Spleen (tissue), 11 donors: ENCODE results near the gene AGPAT4. TPM values are rescaled to one million over a fixed set of nuclear protein-coding genes. Genes with fewer than 3 reads are reported as not detected.

Experiments used
- DNase-seq: peaks from one replicate; pipeline ENCODE4 v3.0.0-alpha.2; 2020
- H3K27ac ChIP-seq, 8 donors: fragments of 200-600 bp; sonication (generic) in 7 of 8; 1 replicate in 4 of 8; 2 replicates in 4 of 8; pipeline versions ENCODE4 v1.5.0 to v1.8.0; 2016 to 2021; ENCODE audit warnings: inconsistent platforms in 4 of 8, mild to moderate bottlenecking in 4 of 8, moderate library complexity in 1 of 8
- H3K27me3 ChIP-seq, 7 donors: fragments of 200-600 bp; sonication (generic) in 6 of 7; replicated peaks in 1 of 7; 1 replicate in 4 of 7; 2 replicates in 3 of 7; pipeline versions ENCODE4 v1.5.0 to v1.8.0; 2016 to 2021; ENCODE audit warnings: inconsistent platforms in 3 of 7, mild to moderate bottlenecking in 1 of 7
- H3K36me3 ChIP-seq, 6 donors: fragments of 200-600 bp; sonication (generic) in 5 of 6; 1 replicate in 4 of 6; 2 replicates in 2 of 6; pipeline versions ENCODE4 v1.5.0 to v1.8.0; 2016 to 2021; ENCODE audit warnings: inconsistent platforms in 2 of 6
- H3K4me1 ChIP-seq, 6 donors: fragments of 200-600 bp; sonication (generic) in 5 of 6; 1 replicate in 3 of 6; 2 replicates in 3 of 6; pipeline versions ENCODE4 v1.5.0 to v1.8.0; 2016 to 2021; ENCODE audit warnings: inconsistent platforms in 3 of 6
- H3K4me3 ChIP-seq, 8 donors: fragments of 200-600 bp; sonication (generic) in 7 of 8; 1 replicate in 4 of 8; 2 replicates in 4 of 8; pipeline versions ENCODE4 v1.5.0 to v1.8.0; 2016 to 2021; ENCODE audit warnings: inconsistent platforms in 4 of 8, mild to moderate bottlenecking in 4 of 8, moderate library complexity in 2 of 8
- H3K9me3 ChIP-seq, 8 donors: fragments of 200-600 bp; sonication (generic) in 7 of 8; 1 replicate in 4 of 8; 2 replicates in 4 of 8; pipeline versions ENCODE4 v1.5.0 to v1.8.0; 2016 to 2021; ENCODE audit warnings: inconsistent platforms in 4 of 8
- POLR2A ChIP-seq, 3 donors: fragments of 450-650 bp; IDR thresholded peaks; one replicate each; pipeline ENCODE4 v1.5.1; 2017; ENCODE audit warnings: antibody characterized with exemption in 3 of 3, mild to moderate bottlenecking in 1 of 3
- POLR2AphosphoS5 ChIP-seq, 3 donors: sonication (generic); formaldehyde crosslinking; IDR thresholded peaks; one replicate each; pipeline ENCODE4 v1.5.1; 2017; ENCODE audit warnings: antibody characterized with exemption in 3 of 3
- WGBS, 5 donors: extraction: QIAGEN DNeasy Blood & Tissue Kit in 3 of 5; methylation state at CpG; one replicate each; pipeline versions ENCODE4 v1.1.5 to v1.1.7; 2013 to 2018; 5-methylcytosine and 5-hydroxymethylcytosine counted together
- intact Hi-C: fragments of 100-400 bp; cut with DNase I; formaldehyde crosslinking; loops from one replicate; pipeline ENCODE4 v1.15.0; 2023; ENCODE audit warnings: low total_unique reads
- polyA plus RNA-seq, 3 donors: library from polyadenylated mRNA; stranded (reverse); fragments of 200-250 nt; gene quantifications; one replicate each; pipeline ENCODE4 v1.2.1, GENCODE V29; 2013
- total RNA-seq, 7 donors: library from RNA; depleted of rRNA in 3 of 7; stranded (reverse); fragments of >200 nt in 3 of 7; fragmentation: NEBNext Ultra II Directional in 4 of 7; extraction: Animal tissue kit (Norgen Biotek cat#: 25700) in 4 of 7; gene quantifications; one replicate each; pipeline versions ENCODE4 v1.1.0 to v1.2.1, GENCODE V29; 2016 to 2021
- TF ChIP-seq, protein P1 (sequence below), 11 experiments: fragments of 200-600 bp in 7 of 11; fragments of 450-650 bp in 4 of 11; sonication (generic) in 4 of 11; IDR thresholded peaks in 8 of 11; conservative IDR thresholded peaks in 3 of 11; 1 replicate in 7 of 11; 2 replicates in 4 of 11; pipeline versions ENCODE4 v1.4.0 to v1.8.0; 2016 to 2021; ENCODE audit warnings: antibody characterized with exemption in 11 of 11, inconsistent platforms in 4 of 11, mild to moderate bottlenecking in 1 of 11
- donor health status: healthy with polysubstance abuse.
- donor health status: DM: no; HTN: no; CAD: no; lungs with moderate emphysema.
- donor health status: DM: no; HTN: no; CAD: no.
- donor health status: Bipolar disorder and iron deficiency.
- donor health status: healthy.
- donor health status: DM: no; HTN: no; CAD: no.
- donor health status: DM: yes; HTN: yes; CAD: no.

AGPAT4 gene
- total and polyA plus RNA-seq, 10 donors, result 0.80 to 16.8 (median 8.4) TPM

DNA sequence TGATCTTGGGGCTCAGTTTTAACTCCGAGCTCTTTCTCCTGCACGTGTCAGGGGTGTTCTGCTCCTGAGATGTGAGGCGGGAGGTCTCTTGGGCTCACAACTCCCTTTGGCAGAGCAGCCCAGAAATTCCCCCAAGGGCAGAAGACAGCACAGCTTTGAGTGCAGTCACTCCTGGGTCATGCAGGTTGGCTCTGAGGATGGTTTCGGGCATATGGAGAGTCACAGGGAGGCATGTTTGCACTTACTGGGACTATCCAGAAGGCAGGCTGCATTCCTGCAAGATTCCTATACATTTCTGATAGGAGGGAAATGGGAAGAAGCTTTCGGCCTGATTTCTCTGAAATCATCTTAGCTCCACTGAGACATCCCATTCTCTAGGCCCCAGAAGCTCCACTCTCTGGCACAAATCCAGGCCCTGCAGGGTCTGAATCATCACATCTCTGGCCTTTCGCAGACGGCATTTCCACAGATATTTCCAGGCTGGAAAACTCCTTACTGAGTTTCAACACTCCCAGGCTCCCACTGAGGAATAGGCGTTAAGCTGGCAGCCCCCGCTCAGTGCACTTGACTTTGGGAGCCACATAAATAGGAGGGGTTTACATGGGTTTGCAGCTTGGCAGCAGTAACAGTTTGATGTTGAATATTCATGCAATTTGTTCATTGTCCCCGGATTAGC lies 39.7 kb downstream of the AGPAT4 start:
- intact Hi-C loops, result no loop called here
- no peak overlapping the region for H3K27ac ChIP-seq
- no peak for DNase-seq
- no peak overlapping the region for H3K4me3 ChIP-seq
- WGBS, 5 donors, result 74 to 91% (median 84%) methylated on average over 10 of the region's 10 CpGs
- no peaks in the 10 kb centered on the region for H3K9me3 ChIP-seq
- H3K27me3 ChIP-seq, result no peaks in the 10 kb centered on the region
- peaks cover under 1 to 20% (median 11%) of the 10 kb centered on the region in 6 donors for H3K4me1 ChIP-seq
- TF ChIP-seq, protein P1, sequence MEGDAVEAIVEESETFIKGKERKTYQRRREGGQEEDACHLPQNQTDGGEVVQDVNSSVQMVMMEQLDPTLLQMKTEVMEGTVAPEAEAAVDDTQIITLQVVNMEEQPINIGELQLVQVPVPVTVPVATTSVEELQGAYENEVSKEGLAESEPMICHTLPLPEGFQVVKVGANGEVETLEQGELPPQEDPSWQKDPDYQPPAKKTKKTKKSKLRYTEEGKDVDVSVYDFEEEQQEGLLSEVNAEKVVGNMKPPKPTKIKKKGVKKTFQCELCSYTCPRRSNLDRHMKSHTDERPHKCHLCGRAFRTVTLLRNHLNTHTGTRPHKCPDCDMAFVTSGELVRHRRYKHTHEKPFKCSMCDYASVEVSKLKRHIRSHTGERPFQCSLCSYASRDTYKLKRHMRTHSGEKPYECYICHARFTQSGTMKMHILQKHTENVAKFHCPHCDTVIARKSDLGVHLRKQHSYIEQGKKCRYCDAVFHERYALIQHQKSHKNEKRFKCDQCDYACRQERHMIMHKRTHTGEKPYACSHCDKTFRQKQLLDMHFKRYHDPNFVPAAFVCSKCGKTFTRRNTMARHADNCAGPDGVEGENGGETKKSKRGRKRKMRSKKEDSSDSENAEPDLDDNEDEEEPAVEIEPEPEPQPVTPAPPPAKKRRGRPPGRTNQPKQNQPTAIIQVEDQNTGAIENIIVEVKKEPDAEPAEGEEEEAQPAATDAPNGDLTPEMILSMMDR (IDR thresholded peaks at IDR 0.05 in 8 of 11, conservative IDR thresholded peaks at IDR 0.05 in 3 of 11), result no peak
- TF ChIP-seq POLR2AphosphoS5 (IDR thresholded peaks at IDR 0.05) (peak in 1 of 3 donors; percentile 18), POLR2A (IDR thresholded peaks at IDR 0.05) (no peak)
- no peaks in the 10 kb centered on the region for H3K36me3 ChIP-seq

DNA sequence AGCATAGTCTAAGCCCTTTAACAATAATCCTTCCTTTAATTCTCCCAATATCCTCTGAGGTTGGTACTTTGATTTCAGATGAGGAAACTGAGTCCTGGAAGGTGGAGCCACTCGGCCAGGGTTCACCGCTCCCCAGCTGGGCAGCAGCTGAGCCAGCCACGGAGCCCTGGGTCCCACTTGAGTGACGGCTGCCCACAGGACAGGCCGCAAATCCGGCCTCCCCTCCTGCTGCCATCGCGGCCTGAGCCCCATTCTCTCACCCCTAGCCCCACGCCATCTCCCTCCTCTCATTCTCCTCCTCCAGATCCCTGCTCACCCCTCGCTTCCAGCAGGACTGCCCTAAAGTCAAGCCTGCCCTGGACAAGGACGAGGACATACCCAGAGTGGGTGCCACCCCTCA lies 41.4 kb downstream of the AGPAT4 start:
- H3K9me3 ChIP-seq, result no peaks in the 10 kb centered on the region
- H3K4me1 ChIP-seq, result peaks cover 5 to 37% (median 23%) of the 10 kb centered on the region in 6 donors
- TF ChIP-seq POLR2AphosphoS5 (IDR thresholded peaks at IDR 0.05), result no peak
- TF ChIP-seq POLR2A (IDR thresholded peaks at IDR 0.05), result no peak
- TF ChIP-seq, protein P1 (IDR thresholded peaks at IDR 0.05 in 8 of 11, conservative IDR thresholded peaks at IDR 0.05 in 3 of 11), result no peak
- no peaks in the 10 kb centered on the region for H3K36me3 ChIP-seq
- H3K27me3 ChIP-seq, result no peaks in the 10 kb centered on the region
- intact Hi-C loops, result no loop called here
- no peak overlapping the region for H3K4me3 ChIP-seq
- H3K27ac ChIP-seq, result no peak overlapping the region
- no peak for DNase-seq
- 90 to 97% (median 94%) methylated on average over 11 of the region's 11 CpGs for WGBS, 5 donors

DNA sequence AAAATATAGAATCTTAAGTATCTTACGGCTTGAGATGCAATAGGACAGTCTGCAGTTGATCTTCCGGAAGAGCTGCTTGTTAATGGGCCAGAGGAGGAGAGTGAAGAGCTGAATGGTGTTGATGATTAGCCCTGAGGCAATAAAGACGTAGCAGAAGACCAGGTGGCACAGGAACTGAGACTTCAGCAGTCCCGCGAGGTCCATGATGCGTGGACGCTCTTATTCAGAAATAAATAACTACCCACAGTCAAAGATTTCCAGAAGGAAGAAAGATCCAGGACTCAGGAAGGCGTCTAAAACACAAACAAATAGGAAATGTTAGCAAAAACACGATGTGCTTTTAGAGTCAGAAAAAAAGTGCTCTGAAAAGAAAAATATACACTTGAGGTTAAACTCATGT lies 41.9 kb downstream of the AGPAT4 start:
- intact Hi-C loops, result no loop called here
- H3K36me3 ChIP-seq, result no peaks in the 10 kb centered on the region
- no peaks in the 10 kb centered on the region for H3K27me3 ChIP-seq
- TF ChIP-seq POLR2AphosphoS5 (IDR thresholded peaks at IDR 0.05) (no peak), POLR2A (IDR thresholded peaks at IDR 0.05) (no peak)
- TF ChIP-seq, protein P1 (IDR thresholded peaks at IDR 0.05 in 8 of 11, conservative IDR thresholded peaks at IDR 0.05 in 3 of 11), result no peak
- DNase-seq, result no peak
- peaks cover 7 to 41% (median 27%) of the 10 kb centered on the region in 6 donors for H3K4me1 ChIP-seq
- H3K4me3 ChIP-seq, result no peak overlapping the region
- H3K9me3 ChIP-seq, result no peaks in the 10 kb centered on the region
- WGBS, 5 donors, result 78 to 83% (median 81%) methylated on average over 9 of the region's 9 CpGs
- H3K27ac ChIP-seq, result no peak overlapping the region

DNA sequence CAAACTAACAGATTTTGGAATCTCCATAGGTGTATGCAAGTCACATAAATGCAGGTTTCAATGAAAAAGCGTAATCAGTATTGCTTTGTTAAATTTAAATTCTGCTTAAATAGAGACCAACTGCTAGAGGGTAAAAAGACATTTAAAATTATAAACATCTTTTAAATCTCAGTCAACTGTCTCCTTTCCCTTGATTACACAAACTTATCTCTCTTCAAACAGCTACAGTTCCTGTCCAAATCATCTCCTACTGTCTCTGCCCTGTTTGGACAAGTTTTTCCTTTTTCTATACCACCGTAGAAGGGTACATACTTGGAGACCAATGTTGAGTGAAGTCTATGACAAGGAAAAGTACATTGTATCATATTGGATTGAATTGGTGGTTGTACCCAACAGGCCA lies 43.5 kb downstream of the AGPAT4 start:
- DNase-seq, result no peak
- WGBS, 5 donors, result 91 to 98% (median 93%) methylated on average over 2 of the region's 2 CpGs
- TF ChIP-seq POLR2AphosphoS5 (IDR thresholded peaks at IDR 0.05) (no peak), POLR2A (IDR thresholded peaks at IDR 0.05) (no peak)
- TF ChIP-seq, protein P1 (IDR thresholded peaks at IDR 0.05 in 8 of 11, conservative IDR thresholded peaks at IDR 0.05 in 3 of 11), result no peak

More for the DNA sequence above, 43.5 kb downstream of the AGPAT4 start:
- no peaks in the 10 kb centered on the region for H3K9me3 ChIP-seq
- H3K27ac ChIP-seq, result no peak overlapping the region
- no peak overlapping the region for H3K4me3 ChIP-seq
- intact Hi-C loops, result no loop called here
- H3K4me1 ChIP-seq, result peaks cover 9 to 46% (median 39%) of the 10 kb centered on the region in 6 donors
- no peaks in the 10 kb centered on the region for H3K27me3 ChIP-seq
- H3K36me3 ChIP-seq, result no peaks in the 10 kb centered on the region
